HG03060 (cell line): ENCODE measurements around the gene CHKA.

Experiments used
- ATAC-seq: cut with Tn5 transposase; IDR thresholded peaks from one replicate; pipeline ENCODE4 v1.9.1; 2021; ENCODE audit warnings: low read depth, moderate number of reproducible peaks; ENCODE audit not compliant: unreplicated experiment

Gene CHKA

GRCh38 chr11:68049509-68050370 is 71.4 kb downstream of the CHKA start:
- no peak for ATAC-seq

- no peak for ATAC-seq
These were observed 72.3 kb downstream of the CHKA start for GRCh38 chr11:68048681-68049508.

GRCh38 chr11:68047437-68048290 is 73.5 kb downstream of the CHKA start:
- no peak for ATAC-seq

GRCh38 chr11:68044898-68045351 is 76.3 kb downstream of the CHKA start:
- no peak for ATAC-seq

- no peak for ATAC-seq
These were observed 76.9 kb downstream of the CHKA start for GRCh38 chr11:68044145-68044813.

- ATAC-seq = no peak
These were observed 77.6 kb downstream of the CHKA start for GRCh38 chr11:68043349-68044144.

GRCh38 chr11:68043029-68043348 is 78.2 kb downstream of the CHKA start:
- ATAC-seq = no peak

- no peak for ATAC-seq
These were observed 78.8 kb downstream of the CHKA start for GRCh38 chr11:68042219-68043028.

- no peak for ATAC-seq
These were observed 79.5 kb downstream of the CHKA start for GRCh38 chr11:68041617-68042218.

- ATAC-seq = no peak
These were observed 80.1 kb downstream of the CHKA start for GRCh38 chr11:68040957-68041591.

- no peak for ATAC-seq
These were observed 80.9 kb downstream of the CHKA start for GRCh38 chr11:68040101-68040956.

- no peak for ATAC-seq
These were observed 81.6 kb downstream of the CHKA start for GRCh38 chr11:68039526-68040086.

GRCh38 chr11:68038718-68039525 is 82.3 kb downstream of the CHKA start, which contains the start of gene TCIRG1:
TCIRG1 (plus strand) TSS chr11:68039025; CDS start chr11:68041272, 2,247 bp downstream.
- ATAC-seq = no peak

GRCh38 chr11:68038226-68038717 is 82.9 kb downstream of the CHKA start:
- ATAC-seq = no peak
